Aorta (tissue), 5 donors: ENCODE results near the gene INF2. TPM values are rescaled to one million over a fixed set of nuclear protein-coding genes. Genes with fewer than 3 reads are reported as not detected.

Source experiments
- ATAC-seq: fragments of 200-7000 bp; cut with Tn5 transposase; one replicate; pipeline ENCODE4 v1.9.1; 2022; ENCODE audit warnings: moderate library complexity; ENCODE audit not compliant: low FRiP score
- DNase-seq, 2 donors: peaks; one replicate each; pipeline ENCODE4 v3.0.0-alpha.2; 2020
- H3K27ac ChIP-seq, 2 donors: one replicate each; pipeline ENCODE4 v1.5.1; 2013; ENCODE audit warnings: low read length in 2 of 2, mild to moderate bottlenecking in 2 of 2, moderate library complexity in 2 of 2, control low read depth in 1 of 2, inconsistent platforms in 1 of 2, low read depth in 1 of 2
- H3K27me3 ChIP-seq, 2 donors: one replicate each; pipeline ENCODE4 v1.6.1; 2013; ENCODE audit warnings: control low read depth in 1 of 2, low read length in 1 of 2, mild to moderate bottlenecking in 1 of 2, moderate library complexity in 1 of 2; ENCODE audit not compliant: insufficient read depth in 2 of 2, control insufficient read depth in 1 of 2
- H3K36me3 ChIP-seq, 2 donors: one replicate each; pipeline ENCODE4 v1.6.1; 2013; ENCODE audit warnings: control low read depth in 1 of 2, low read length in 1 of 2, mild to moderate bottlenecking in 1 of 2; ENCODE audit not compliant: insufficient read depth in 2 of 2, control insufficient read depth in 1 of 2
- H3K4me1 ChIP-seq, 2 donors: one replicate each; pipeline ENCODE4 v1.6.1; 2013; ENCODE audit warnings: low read length in 2 of 2, control low read depth in 1 of 2, mild to moderate bottlenecking in 1 of 2, moderate library complexity in 1 of 2; ENCODE audit not compliant: insufficient read depth in 2 of 2, control insufficient read depth in 1 of 2
- H3K4me3 ChIP-seq, 2 donors: one replicate each; pipeline ENCODE4 v1.5.1; 2013; ENCODE audit warnings: low read length in 2 of 2, control low read depth in 1 of 2, mild to moderate bottlenecking in 1 of 2
- H3K9me3 ChIP-seq: one replicate; pipeline ENCODE4 v1.6.1; 2013; ENCODE audit warnings: mild to moderate bottlenecking, low read length; ENCODE audit not compliant: control insufficient read depth
- WGBS, 2 donors: extraction: QIAGEN DNeasy Blood & Tissue Kit; methylation state at CpG; one replicate each; pipeline ENCODE4 v1.1.7; 2013; 5-methylcytosine and 5-hydroxymethylcytosine counted together
- intact Hi-C, 2 donors: fragments of 100-400 bp; cut with DNase I; formaldehyde crosslinking; loops; one replicate each; pipeline versions ENCODE4 v1.14.2 to v1.15.0; 2022
- polyA plus RNA-seq, 2 donors: library from polyadenylated mRNA; stranded (reverse); fragments of 200-250 nt; gene quantifications; one replicate each; pipeline ENCODE4 v1.2.3, GENCODE V29; 2013
- total RNA-seq, 2 donors: library from RNA; stranded (reverse); fragmentation: NEBNext Ultra II Directional; extraction: Animal tissue kit (Norgen Biotek cat#: 25700); gene quantifications; one replicate each; pipeline ENCODE4 v1.2.1, GENCODE V29; 2021
- donor health status: healthy with polysubstance abuse.
- donor health status: Bipolar disorder and iron deficiency.
- donor health status: DM: no; HTN: no; CAD: no.
- donor health status: DM: no; HTN: no; CAD: no.
- donor health status: DM: yes; HTN: yes; CAD: no.

The INF2 gene
- total and polyA plus RNA-seq, 4 donors: 31.9 to 185 (median 93.2) TPM

- Histone ChIP-seq H3K9me3 (no peaks in the 10 kb centered on the region), H3K4me3 (no peak overlapping the region), H3K36me3 (peaks cover 0 to 5% of the 10 kb centered on the region in 2 donors), H3K4me1 (no peaks in the 10 kb centered on the region), H3K27ac (no peak overlapping the region), H3K27me3 (no peaks in the 10 kb centered on the region)
- 68 to 72% methylated on average over 11 of the region's 11 CpGs for WGBS, 2 donors
- intact Hi-C loops: no loop called here
- no peak for ATAC-seq
- no peak for DNase-seq
These were observed 66.2 kb downstream of the INF2 start for GRCh38 chr14:104755621-104756020.

GRCh38 chr14:104756477-104757237, 67.2 kb downstream of the INF2 start:
- H3K27ac ChIP-seq: no peak overlapping the region
- no peaks in the 10 kb centered on the region for H3K27me3 ChIP-seq
- H3K9me3 ChIP-seq: no peaks in the 10 kb centered on the region
- WGBS, 2 donors: 81 to 84% methylated on average over 27 of the region's 27 CpGs
- no peak overlapping the region for H3K4me3 ChIP-seq
- peaks cover 0 to 5% of the 10 kb centered on the region in 2 donors for H3K36me3 ChIP-seq
- intact Hi-C loops: no loop called here
- H3K4me1 ChIP-seq: no peaks in the 10 kb centered on the region
- ATAC-seq (no peak), DNase-seq (no peak)

- ATAC-seq: no peak
- H3K36me3 ChIP-seq: peaks cover 0 to 5% of the 10 kb centered on the region in 2 donors
- no peaks in the 10 kb centered on the region for H3K4me1 ChIP-seq
- H3K27me3 ChIP-seq: no peaks in the 10 kb centered on the region
- 71 to 77% methylated on average over 10 of the region's 10 CpGs for WGBS, 2 donors
- intact Hi-C loops: no loop called here
- H3K9me3 ChIP-seq: no peaks in the 10 kb centered on the region
- H3K27ac ChIP-seq: no peak overlapping the region
- DNase-seq: no peak
- H3K4me3 ChIP-seq: no peak overlapping the region
These were observed 67.8 kb downstream of the INF2 start for GRCh38 chr14:104757238-104757585.

GRCh38 chr14:104757681-104758392, 68.4 kb downstream of the INF2 start:
- peaks cover 0 to 5% of the 10 kb centered on the region in 2 donors for H3K36me3 ChIP-seq
- ATAC-seq: no peak

GRCh38 chr14:104758981-104759969, 69.9 kb downstream of the INF2 start:
- H3K4me3 ChIP-seq: no peak overlapping the region
- intact Hi-C loops: no loop called here
- no peak for ATAC-seq
- no peaks in the 10 kb centered on the region for H3K27me3 ChIP-seq
- WGBS, 2 donors: 83 to 86% methylated on average over 30 of the region's 30 CpGs
- DNase-seq: no peak
- no peak overlapping the region for H3K27ac ChIP-seq
- H3K36me3 ChIP-seq: peaks cover 0 to 5% of the 10 kb centered on the region in 2 donors
- H3K9me3 ChIP-seq: no peaks in the 10 kb centered on the region
- H3K4me1 ChIP-seq: no peaks in the 10 kb centered on the region

More at GRCh38 chr14:104757681-104758392, 68.4 kb downstream of the INF2 start:
- 88 to 89% methylated on average over 19 of the region's 19 CpGs for WGBS, 2 donors
- no peaks in the 10 kb centered on the region for H3K27me3 ChIP-seq
- DNase-seq: no peak
- intact Hi-C loops: no loop called here
- no peak overlapping the region for H3K4me3 ChIP-seq
- H3K9me3 ChIP-seq: no peaks in the 10 kb centered on the region
- H3K27ac ChIP-seq: no peak overlapping the region
- no peaks in the 10 kb centered on the region for H3K4me1 ChIP-seq

- ATAC-seq: no peak
- H3K27ac ChIP-seq: no peak overlapping the region
- intact Hi-C loops: no loop called here
These were observed 76.1 kb downstream of the INF2 start for GRCh38 chr14:104765517-104765916.

GRCh38 chr14:104766256-104766862, 76.9 kb downstream of the INF2 start:
- WGBS, 2 donors: 97 to 99% methylated on average over 4 of the region's 4 CpGs
- Histone ChIP-seq H3K27ac (no peak overlapping the region), H3K27me3 (no peaks in the 10 kb centered on the region), H3K4me3 (no peak overlapping the region), H3K36me3 (no peaks in the 10 kb centered on the region), H3K9me3 (no peaks in the 10 kb centered on the region), H3K4me1 (no peaks in the 10 kb centered on the region)
- ATAC-seq: no peak
- intact Hi-C loops: no loop called here
- no peak for DNase-seq

More at GRCh38 chr14:104765517-104765916, 76.1 kb downstream of the INF2 start:
- Histone ChIP-seq H3K4me1 (no peaks in the 10 kb centered on the region), H3K4me3 (no peak overlapping the region), H3K36me3 (no peaks in the 10 kb centered on the region), H3K9me3 (no peaks in the 10 kb centered on the region), H3K27me3 (no peaks in the 10 kb centered on the region)
- 92 to 94% methylated on average over 3 of the region's 3 CpGs for WGBS, 2 donors
- DNase-seq: no peak
